Ishikawa (cell line): ENCODE measurements around the gene MMP15.

Experiments
- CEBPB ChIP-seq: IDR thresholded peaks from 2 replicates; pipeline ENCODE4 v1.6.1; 2012
- CREB1 ChIP-seq: IDR thresholded peaks from 2 replicates; pipeline ENCODE4 v1.6.1; 2012; ENCODE audit warnings: low read depth
- EGR1 ChIP-seq: IDR thresholded peaks from 2 replicates; pipeline ENCODE4 v1.6.1; 2012
- EP300 ChIP-seq: IDR thresholded peaks from 2 replicates; pipeline ENCODE4 v1.6.1; 2012; ENCODE audit warnings: borderline replicate concordance
- FOXM1 ChIP-seq: IDR thresholded peaks from 2 replicates; pipeline ENCODE4 v1.6.1; 2012; ENCODE audit warnings: low read depth, borderline replicate concordance
- MAX ChIP-seq: IDR thresholded peaks from 2 replicates; pipeline ENCODE4 v1.6.1; 2012
- NFIC ChIP-seq: IDR thresholded peaks from 2 replicates; pipeline ENCODE4 v1.6.1; 2012
- RAD21 ChIP-seq: IDR thresholded peaks from 2 replicates; pipeline ENCODE4 v1.6.1; 2012; ENCODE audit warnings: low read depth
- REST ChIP-seq: IDR thresholded peaks from 2 replicates; pipeline ENCODE4 v1.6.1; 2012; ENCODE audit warnings: low read depth, mild to moderate bottlenecking
- TAF1 ChIP-seq: IDR thresholded peaks from 2 replicates; pipeline ENCODE4 v1.6.1; 2012; ENCODE audit warnings: low read depth, mild to moderate bottlenecking
- TCF12 ChIP-seq: IDR thresholded peaks from 2 replicates; pipeline ENCODE4 v1.6.1; 2012; ENCODE audit warnings: low read depth
- TEAD4 ChIP-seq: IDR thresholded peaks from 2 replicates; pipeline ENCODE4 v1.6.1; 2012
- USF1 ChIP-seq: IDR thresholded peaks from 2 replicates; pipeline ENCODE4 v1.6.1; 2012
- YY1 ChIP-seq: IDR thresholded peaks from 2 replicates; pipeline ENCODE4 v1.6.1; 2012; ENCODE audit warnings: low read depth
- ZBTB7A ChIP-seq: IDR thresholded peaks from 2 replicates; pipeline ENCODE4 v1.6.1; 2012; ENCODE audit warnings: low read depth

The MMP15 gene

GRCh38 chr16:57982385-57982784, 43.2 kb upstream of the MMP15 start:
- TF ChIP-seq NFIC (no peak), TAF1 (no peak), ZBTB7A (no peak)

- no peak for TF ChIP-seq TAF1
- TF ChIP-seq EP300, result no peak
- TF ChIP-seq MAX, result peak; percentile 52; the same call in 1 of the 2 replicates
- TF ChIP-seq ZBTB7A, result no peak
- no peak for TF ChIP-seq FOXM1
These were observed 40.9 kb upstream of the MMP15 start for GRCh38 chr16:57984443-57985203.

- TF ChIP-seq CREB1, result no peak
- no peak for TF ChIP-seq REST
- TF ChIP-seq ZBTB7A, result 0 out of 2 replicates have a peak, but pooled peaks have one; percentile 59
- TF ChIP-seq USF1, result no peak
- no peak for TF ChIP-seq NFIC
- no peak for TF ChIP-seq EP300
- TF ChIP-seq EGR1, result no peak
These were observed 40.1 kb upstream of the MMP15 start for GRCh38 chr16:57985204-57986181.

- no peak for TF ChIP-seq FOXM1
- TF ChIP-seq EP300, result no peak
- TF ChIP-seq TAF1, result no peak
- TF ChIP-seq CREB1, result no peak
These were observed 39.4 kb upstream of the MMP15 start for GRCh38 chr16:57986196-57986595.

- TF ChIP-seq MAX (no peak), YY1 (no peak), CEBPB (no peak), NFIC (no peak), USF1 (no peak), EGR1 (no peak), CREB1 (no peak), TEAD4 (no peak)
These were observed 37.9 kb upstream of the MMP15 start for GRCh38 chr16:57987441-57988177.

- no peak for TF ChIP-seq REST
- TF ChIP-seq EGR1, result no peak
- TF ChIP-seq TAF1, result no peak
- TF ChIP-seq EP300, result no peak
- no peak for TF ChIP-seq TCF12
- no peak for TF ChIP-seq NFIC
- TF ChIP-seq CREB1, result no peak
- no peak for TF ChIP-seq MAX
- no peak for TF ChIP-seq RAD21
- no peak for TF ChIP-seq TEAD4
- no peak for TF ChIP-seq CEBPB
- no peak for TF ChIP-seq FOXM1
- no peak for TF ChIP-seq YY1
- no peak for TF ChIP-seq USF1
These were observed 36.6 kb upstream of the MMP15 start for GRCh38 chr16:57988929-57989328.
